K562 (cell line): ENCODE results near the gene TBXA2R. TPM values are rescaled to one million over a fixed set of nuclear protein-coding genes. Genes with fewer than 3 reads are reported as not detected.

ENCODE experiments used
- BRCA1 ChIP-seq, 2 experiments: fragments of 450-650 bp in 1 of 2; sonication (generic) in 1 of 2; formaldehyde crosslinking in 1 of 2; IDR thresholded peaks; 2 replicates each; pipeline versions ENCODE4 v1.5.0 to v1.6.1; 2017 to 2020; ENCODE audit warnings: mild to moderate bottlenecking in 1 of 2, missing genetic modification reagents in 1 of 2
- CREB5 ChIP-seq: fragments of 250-450 bp; sonication (Bioruptor Pico); IDR thresholded peaks from 2 replicates; pipeline ENCODE4 v1.5.0; 2020; ENCODE audit warnings: mild to moderate bottlenecking
- CSDE1 ChIP-seq, 2 experiments: fragments of 450-650 bp; IDR thresholded peaks; 2 replicates each; pipeline ENCODE4 v1.6.1; 2016; ENCODE audit warnings: mild to moderate bottlenecking in 1 of 2
- E2F6 ChIP-seq, 2 experiments: IDR thresholded peaks; 2 replicates each; pipeline ENCODE4 v1.6.1; 2011; ENCODE audit warnings: borderline replicate concordance in 1 of 2, control low read depth in 1 of 2, low read depth in 1 of 2, low read length in 1 of 2, mild to moderate bottlenecking in 1 of 2, mixed read lengths in 1 of 2, moderate library complexity in 1 of 2; ENCODE audit not compliant: insufficient read depth in 1 of 2, insufficient read length in 1 of 2, poor library complexity in 1 of 2, severe bottlenecking in 1 of 2; ENCODE audit errors: extremely low read depth in 1 of 2
- MAFF ChIP-seq: IDR thresholded peaks from 2 replicates; pipeline ENCODE4 v1.6.1; 2012; ENCODE audit warnings: low read length, improper control_type of control experiment
- POLR2B ChIP-seq: fragments of 450-650 bp; IDR thresholded peaks from 2 replicates; pipeline ENCODE4 v1.6.1; 2018; ENCODE audit warnings: low read depth; ENCODE audit not compliant: partially characterized antibody
- RFX5 ChIP-seq: IDR thresholded peaks from 2 replicates; pipeline ENCODE4 v1.6.1; 2011; ENCODE audit warnings: low read depth, mild to moderate bottlenecking, improper control_type of control experiment, low read length
- RNF2 ChIP-seq: sonication (generic); IDR thresholded peaks from 2 replicates; pipeline ENCODE4 v1.6.1; 2016
- SRSF1 ChIP-seq: fragments of 200-400 bp; formaldehyde crosslinking; IDR thresholded peaks from 2 replicates; pipeline ENCODE4 v1.6.1; 2017; ENCODE audit warnings: mild to moderate bottlenecking, low read depth, low read length, moderate library complexity
- ZNF143 ChIP-seq: sonication (generic); formaldehyde crosslinking; IDR thresholded peaks from 2 replicates; pipeline ENCODE4 v1.9.0; 2022; ENCODE audit warnings: mild to moderate bottlenecking, missing genetic modification reagents
- ZNF511 ChIP-seq: sonication (generic); formaldehyde crosslinking; IDR thresholded peaks from 2 replicates; pipeline ENCODE4 v1.8.0; 2022; ENCODE audit warnings: mild to moderate bottlenecking, missing genetic modification reagents
- ZNF707 ChIP-seq: fragments of 250-450 bp; sonication (Bioruptor Pico); conservative IDR thresholded peaks from 2 replicates; pipeline ENCODE4 v1.8.0; 2022; ENCODE audit warnings: inconsistent platforms, mild to moderate bottlenecking, moderate library complexity
- polyA plus RNA-seq, 8 experiments: library from polyadenylated mRNA; depleted of rRNA in 4 of 8; stranded (reverse) in 5 of 8; unstranded in 3 of 8; fragments of >200 nt; fragmentation: Nextera tagmentation in 2 of 8; fragmentation: Illumina TruSeq in 1 of 8; extraction: Ambion mirVana in 2 of 8; extraction: Trizol in 1 of 8; gene quantifications; 2 replicates each; pipeline versions ENCODE4 v1.2.1 to v1.2.3, GENCODE V29; 2011 to 2014; ENCODE audit warnings: inconsistent platforms in 1 of 8, missing spikeins in 1 of 8
- total RNA-seq, 7 experiments: library from RNA; depleted of rRNA in 6 of 7; stranded (reverse); fragments of >200 nt in 6 of 7; fragmentation: Illumina TruSeq in 2 of 7; extraction: Trizol in 2 of 7; gene quantifications; 2 replicates each; pipeline versions ENCODE4 v1.2.1 to v1.2.3, GENCODE V29; 2011 to 2021; ENCODE audit warnings: low replicate concordance in 1 of 7
- TF ChIP-seq, protein P1 (sequence below): sonication (generic); formaldehyde crosslinking; IDR thresholded peaks from 2 replicates; pipeline ENCODE4 v1.8.0; 2022; ENCODE audit warnings: missing genetic modification reagents, mild to moderate bottlenecking, moderate library complexity, borderline replicate concordance
- TF ChIP-seq, protein P2 (sequence below), 3 experiments: IDR thresholded peaks in 2 of 3; conservative IDR thresholded peaks in 1 of 3; 2 replicates each; pipeline ENCODE4 v1.5.1; 2011 to 2012; ENCODE audit warnings: low read length in 3 of 3, mild to moderate bottlenecking in 3 of 3, control low read depth in 2 of 3, improper control_type of control experiment in 1 of 3, inconsistent platforms in 1 of 3, low read depth in 1 of 3, mixed read lengths in 1 of 3, moderate library complexity in 1 of 3; ENCODE audit not compliant: insufficient read depth in 2 of 3
- TF ChIP-seq, protein P3 (sequence below), 2 experiments: fragments of 450-650 bp in 1 of 2; sonication (generic) in 1 of 2; formaldehyde crosslinking in 1 of 2; IDR thresholded peaks in 1 of 2; conservative IDR thresholded peaks in 1 of 2; 2 replicates each; pipeline versions ENCODE4 v1.6.1 to v1.8.1; 2016 to 2023; ENCODE audit warnings: mild to moderate bottlenecking in 2 of 2, moderate library complexity in 2 of 2, inconsistent platforms in 1 of 2, missing genetic modification reagents in 1 of 2
- TF ChIP-seq, protein P4 (sequence below): sonication (generic); formaldehyde crosslinking; IDR thresholded peaks from 2 replicates; pipeline ENCODE4 v1.5.0; 2020; ENCODE audit warnings: missing genetic modification reagents
- TF ChIP-seq, protein P5 (sequence below): sonication (generic); formaldehyde crosslinking; IDR thresholded peaks from 2 replicates; pipeline ENCODE4 v1.9.0; 2022; ENCODE audit warnings: mild to moderate bottlenecking, missing genetic modification reagents

Gene TBXA2R
- total and polyA plus RNA-seq, 9 of the 15 experiments (the other 6 are each of a cell fraction or from before 2014, with no cell fraction given): 1.5 to 24.0 (median 2.8) TPM

DNA sequence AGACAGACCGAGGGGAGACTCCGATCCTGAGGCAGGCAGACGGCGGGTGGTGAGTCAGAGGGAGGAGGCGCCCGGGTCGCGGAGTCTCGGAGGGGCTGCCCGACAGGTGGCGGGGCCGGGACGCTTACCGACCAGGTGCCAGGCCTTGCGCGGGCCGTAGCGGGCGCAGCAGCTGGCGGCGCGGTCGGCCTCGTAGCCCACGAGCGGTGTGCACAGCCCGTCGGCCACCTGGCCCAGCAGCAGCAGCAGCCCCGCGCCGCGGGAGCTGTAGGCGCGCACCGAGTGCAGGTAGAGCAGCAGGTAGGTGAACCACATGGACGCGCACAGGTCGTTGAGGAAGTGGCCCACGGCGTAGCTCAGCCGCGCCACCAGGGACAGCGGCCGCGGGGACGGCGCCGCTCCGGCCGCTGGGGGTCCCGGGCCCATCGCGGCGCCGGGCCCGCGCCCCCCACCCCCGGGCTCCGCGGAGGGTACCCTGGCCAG, 49.7 kb downstream of the TBXA2R start (continued):
- TF ChIP-seq CREB5 (CRISPR knock-in tag) (no peak), RFX5 (no peak), BRCA1 (IDR thresholded peaks at IDR 0.05) (no peak), BRCA1 (CRISPR knock-in tag; IDR thresholded peaks at IDR 0.05) (no peak), SRSF1 (no peak), CSDE1 (IDR thresholded peaks at IDR 0.05) (no peak), ZNF143 (no peak), ZNF707 (CRISPR knock-in tag) (no peak), E2F6 (IDR thresholded peaks at IDR 0.05; ENCODE audit: borderline replicate concordance in 1 of 2, extremely low read depth in 1 of 2, insufficient read depth in 1 of 2, insufficient read length in 1 of 2, low read depth in 1 of 2, low read length in 1 of 2, poor library complexity in 1 of 2, severe bottlenecking in 1 of 2) (peak in 1 of 2 experiments; percentile 58), POLR2B (no peak), RNF2 (no peak), MAFF (no peak), ZNF511 (CRISPR knock-in tag) (peak; percentile 75; the same call in 1 of the 2 replicates)
- TF ChIP-seq, protein P1, sequence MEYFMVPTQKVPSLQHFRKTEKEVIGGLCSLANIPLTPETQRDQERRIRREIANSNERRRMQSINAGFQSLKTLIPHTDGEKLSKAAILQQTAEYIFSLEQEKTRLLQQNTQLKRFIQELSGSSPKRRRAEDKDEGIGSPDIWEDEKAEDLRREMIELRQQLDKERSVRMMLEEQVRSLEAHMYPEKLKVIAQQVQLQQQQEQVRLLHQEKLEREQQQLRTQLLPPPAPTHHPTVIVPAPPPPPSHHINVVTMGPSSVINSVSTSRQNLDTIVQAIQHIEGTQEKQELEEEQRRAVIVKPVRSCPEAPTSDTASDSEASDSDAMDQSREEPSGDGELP (CRISPR knock-in tag): peak; percentile 20; the same call in 1 of the 2 replicates
- TF ChIP-seq, protein P2, sequence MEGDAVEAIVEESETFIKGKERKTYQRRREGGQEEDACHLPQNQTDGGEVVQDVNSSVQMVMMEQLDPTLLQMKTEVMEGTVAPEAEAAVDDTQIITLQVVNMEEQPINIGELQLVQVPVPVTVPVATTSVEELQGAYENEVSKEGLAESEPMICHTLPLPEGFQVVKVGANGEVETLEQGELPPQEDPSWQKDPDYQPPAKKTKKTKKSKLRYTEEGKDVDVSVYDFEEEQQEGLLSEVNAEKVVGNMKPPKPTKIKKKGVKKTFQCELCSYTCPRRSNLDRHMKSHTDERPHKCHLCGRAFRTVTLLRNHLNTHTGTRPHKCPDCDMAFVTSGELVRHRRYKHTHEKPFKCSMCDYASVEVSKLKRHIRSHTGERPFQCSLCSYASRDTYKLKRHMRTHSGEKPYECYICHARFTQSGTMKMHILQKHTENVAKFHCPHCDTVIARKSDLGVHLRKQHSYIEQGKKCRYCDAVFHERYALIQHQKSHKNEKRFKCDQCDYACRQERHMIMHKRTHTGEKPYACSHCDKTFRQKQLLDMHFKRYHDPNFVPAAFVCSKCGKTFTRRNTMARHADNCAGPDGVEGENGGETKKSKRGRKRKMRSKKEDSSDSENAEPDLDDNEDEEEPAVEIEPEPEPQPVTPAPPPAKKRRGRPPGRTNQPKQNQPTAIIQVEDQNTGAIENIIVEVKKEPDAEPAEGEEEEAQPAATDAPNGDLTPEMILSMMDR (IDR thresholded peaks at IDR 0.05 in 2 of 3, conservative IDR thresholded peaks at IDR 0.05 in 1 of 3; ENCODE audit: insufficient read depth in 2 of 3, low read depth in 1 of 3, low read length in 3 of 3): peak in 1 of 3 experiments; percentile 56; a peak in 3 of 6 replicates
- TF ChIP-seq, protein P3, sequence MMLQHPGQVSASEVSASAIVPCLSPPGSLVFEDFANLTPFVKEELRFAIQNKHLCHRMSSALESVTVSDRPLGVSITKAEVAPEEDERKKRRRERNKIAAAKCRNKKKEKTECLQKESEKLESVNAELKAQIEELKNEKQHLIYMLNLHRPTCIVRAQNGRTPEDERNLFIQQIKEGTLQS (IDR thresholded peaks at IDR 0.05): peak; percentile 46; the same call in 1 of the 2 replicates
- TF ChIP-seq, protein P3 (CRISPR knock-in tag; conservative IDR thresholded peaks at IDR 0.05): no peak
- TF ChIP-seq, protein P4, sequence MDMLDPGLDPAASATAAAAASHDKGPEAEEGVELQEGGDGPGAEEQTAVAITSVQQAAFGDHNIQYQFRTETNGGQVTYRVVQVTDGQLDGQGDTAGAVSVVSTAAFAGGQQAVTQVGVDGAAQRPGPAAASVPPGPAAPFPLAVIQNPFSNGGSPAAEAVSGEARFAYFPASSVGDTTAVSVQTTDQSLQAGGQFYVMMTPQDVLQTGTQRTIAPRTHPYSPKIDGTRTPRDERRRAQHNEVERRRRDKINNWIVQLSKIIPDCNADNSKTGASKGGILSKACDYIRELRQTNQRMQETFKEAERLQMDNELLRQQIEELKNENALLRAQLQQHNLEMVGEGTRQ (CRISPR knock-in tag): no peak
- TF ChIP-seq, protein P5, sequence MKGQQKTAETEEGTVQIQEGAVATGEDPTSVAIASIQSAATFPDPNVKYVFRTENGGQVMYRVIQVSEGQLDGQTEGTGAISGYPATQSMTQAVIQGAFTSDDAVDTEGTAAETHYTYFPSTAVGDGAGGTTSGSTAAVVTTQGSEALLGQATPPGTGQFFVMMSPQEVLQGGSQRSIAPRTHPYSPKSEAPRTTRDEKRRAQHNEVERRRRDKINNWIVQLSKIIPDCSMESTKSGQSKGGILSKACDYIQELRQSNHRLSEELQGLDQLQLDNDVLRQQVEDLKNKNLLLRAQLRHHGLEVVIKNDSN (CRISPR knock-in tag): no peak
